Calu3 (cell line): ENCODE data around the gene ZNF763. TPM values are rescaled to one million over a fixed set of nuclear protein-coding genes. Genes with fewer than 3 reads are reported as not detected.

Experiments
- BruUV-seq: library from RNA; stranded (reverse); fragments of 400-500 nt; replicated peaks from 2 replicates; lab custom pipeline; 2021; lab: Mats Ljungman, UMichigan
- CTCF ChIA-PET: fragments of 300-600 bp; sonication (Branson Sonifier 250); formaldehyde crosslinking; loops from one replicate; lab custom pipeline; 2022; ENCODE audit warnings: antibody characterized with exemption; lab: Charles Lee
- DNase-seq: peaks from one replicate; pipeline ENCODE4 v3.0.0; 2022
- H3K27ac Mint-ChIP-seq: one replicate; pipeline ENCODE4 v1.8.0; 2022; ENCODE audit warnings: mixed read lengths; ENCODE audit not compliant: unreplicated experiment
- H3K27me3 Mint-ChIP-seq: one replicate; pipeline ENCODE4 v1.8.0; 2022; ENCODE audit warnings: mixed read lengths; ENCODE audit not compliant: unreplicated experiment
- H3K36me3 Mint-ChIP-seq: one replicate; pipeline ENCODE4 v1.8.0; 2022; ENCODE audit warnings: mild to moderate bottlenecking, moderate library complexity, mixed read lengths; ENCODE audit not compliant: insufficient read depth, unreplicated experiment
- H3K4me1 Mint-ChIP-seq: one replicate; pipeline ENCODE4 v1.8.0; 2022; ENCODE audit warnings: mild to moderate bottlenecking, low read depth, mixed read lengths; ENCODE audit not compliant: unreplicated experiment
- H3K4me3 Mint-ChIP-seq: one replicate; pipeline ENCODE4 v1.8.0; 2022; ENCODE audit warnings: mild to moderate bottlenecking, low read depth, moderate library complexity, mixed read lengths; ENCODE audit not compliant: unreplicated experiment
- H3K9me3 Mint-ChIP-seq: one replicate; pipeline ENCODE4 v1.8.0; 2022; ENCODE audit warnings: low read depth, mixed read lengths; ENCODE audit not compliant: unreplicated experiment
- CTCF ChIP-seq: fragments of 200-600 bp; IDR thresholded peaks from one replicate; pipeline ENCODE4 v1.8.0; 2022; ENCODE audit warnings: antibody characterized with exemption; ENCODE audit not compliant: unreplicated experiment
- intact Hi-C: fragments of 100-400 bp; cut with micrococcal nuclease; formaldehyde crosslinking; loops from one replicate; pipeline ENCODE4 v1.10.0; 2022; ENCODE audit not compliant: unreplicated experiment
- total RNA-seq: library from RNA; stranded (reverse); gene quantifications from 2 replicates; pipeline ENCODE4 v1.2.3, GENCODE V29; 2022

The ZNF763 gene
- total RNA-seq, 1 experiment from 2014 or later: 1.7 TPM

GRCh38 chr19:11970174-11970573 lies 5.3 kb downstream of the ZNF763 start:
- Mint-ChIP-seq H3K27ac (no peak overlapping the region), H3K36me3 (peaks cover 6% of the 10 kb centered on the region), H3K4me1 (peaks cover 9% of the 10 kb centered on the region), H3K4me3 (no peak overlapping the region), H3K27me3 (no peaks in the 10 kb centered on the region), H3K9me3 (peaks cover 10% of the 10 kb centered on the region)
- no peak for TF ChIP-seq CTCF
- CTCF ChIA-PET: no interaction called here
- intact Hi-C loops: no loop called here
- no TSS peak for BruUV-seq
- DNase-seq: no peak

GRCh38 chr19:11971041-11971440 lies 6.2 kb downstream of the ZNF763 start:
- CTCF ChIA-PET: no interaction called here
- no TSS peak for BruUV-seq

GRCh38 chr19:11973019-11973810 lies 8.4 kb downstream of the ZNF763 start:
- CTCF ChIA-PET: no interaction called here
- no peak overlapping the region for H3K4me3 Mint-ChIP-seq
- no peaks in the 10 kb centered on the region for H3K4me1 Mint-ChIP-seq
- DNase-seq: no peak
- no peak for TF ChIP-seq CTCF
- no TSS peak for BruUV-seq
- H3K36me3 Mint-ChIP-seq: no peaks in the 10 kb centered on the region
- intact Hi-C loops: no loop called here
- H3K9me3 Mint-ChIP-seq: peaks cover 10% of the 10 kb centered on the region
- H3K27ac Mint-ChIP-seq: no peak overlapping the region
- no peaks in the 10 kb centered on the region for H3K27me3 Mint-ChIP-seq

More at GRCh38 chr19:11971041-11971440, 6.2 kb downstream of the ZNF763 start:
- intact Hi-C loops: no loop called here
- Mint-ChIP-seq H3K4me1 (peaks cover 1% of the 10 kb centered on the region), H3K27ac (no peak overlapping the region), H3K4me3 (no peak overlapping the region), H3K9me3 (peaks cover 10% of the 10 kb centered on the region), H3K36me3 (no peaks in the 10 kb centered on the region), H3K27me3 (no peaks in the 10 kb centered on the region)
- no peak for TF ChIP-seq CTCF
- DNase-seq: no peak

- TF ChIP-seq CTCF: no peak
- H3K9me3 Mint-ChIP-seq: peaks cover 2% of the 10 kb centered on the region
- H3K27me3 Mint-ChIP-seq: no peaks in the 10 kb centered on the region
- no peaks in the 10 kb centered on the region for H3K4me1 Mint-ChIP-seq
- no TSS peak for BruUV-seq
- H3K27ac Mint-ChIP-seq: no peak overlapping the region
- intact Hi-C loops: no loop called here
- CTCF ChIA-PET: no interaction called here
- H3K4me3 Mint-ChIP-seq: no peak overlapping the region
- DNase-seq: no peak
- no peaks in the 10 kb centered on the region for H3K36me3 Mint-ChIP-seq
These were observed 13.8 kb downstream of the ZNF763 start for GRCh38 chr19:11978492-11979100.
